Tibial nerve (tissue), 3 donors: Measurements from ENCODE around the gene JAML.

Source experiments
- CTCF ChIP-seq, 5 experiments: fragments of 200-600 bp in 3 of 5; fragments of 450-650 bp in 2 of 5; sonication (generic) in 3 of 5; IDR thresholded peaks; one replicate each; pipeline ENCODE4 v1.5.1; 2016 to 2019; ENCODE audit warnings: antibody characterized with exemption in 5 of 5, mild to moderate bottlenecking in 3 of 5, moderate library complexity in 2 of 5
- POLR2A ChIP-seq, 2 donors: fragments of 450-650 bp; IDR thresholded peaks; one replicate each; pipeline ENCODE4 v1.6.1; 2017; ENCODE audit warnings: antibody characterized with exemption in 2 of 2, mild to moderate bottlenecking in 2 of 2, moderate library complexity in 2 of 2

GRCh38 chr11:118223992-118224391, 819 bp downstream of the JAML start:
- no peak for TF ChIP-seq CTCF (IDR thresholded peaks at IDR 0.05)
- no peak for TF ChIP-seq POLR2A (IDR thresholded peaks at IDR 0.05)
